H1 (cell line): ENCODE measurements around the gene IL12RB2. TPM values are rescaled to one million over a fixed set of nuclear protein-coding genes. Genes with fewer than 3 reads are reported as not detected.

Source experiments
- CTCF ChIA-PET: fragments of 300-600 bp; sonication (Branson Sonifier 250); formaldehyde crosslinking; loops from one replicate; lab custom pipeline; 2021; ENCODE audit not compliant: partially characterized antibody; lab: Charles Lee
- POLR2A ChIA-PET: fragments of 300-600 bp; sonication (Branson Sonifier 250); formaldehyde crosslinking; loops from one replicate; lab custom pipeline; 2021; ENCODE audit warnings: inconsistent platforms; ENCODE audit not compliant: partially characterized antibody; lab: Charles Lee
- DNase-seq, 2 experiments: peaks; one replicate each; pipeline versions ENCODE4 v3.0.0 to v3.0.0-alpha.2; 2010 to 2022; ENCODE audit warnings: low spot score in 2 of 2, low read depth in 1 of 2, mixed read lengths in 1 of 2
- FAIRE-seq: peaks from 2 replicates; lab custom pipeline; 2011; peaks lifted over from hg19 to GRCh38; lab: Jason Lieb, UNC
- H2AFZ ChIP-seq: 2 replicates; pipeline ENCODE4 v1.8.1; 2012; ENCODE audit warnings: low read length, inconsistent platforms
- H2AK5ac ChIP-seq: 2 replicates; pipeline ENCODE4 v1.6.1; 2013; ENCODE audit warnings: low read depth, low read length
- H2BK120ac ChIP-seq: replicated peaks from 2 replicates; pipeline ENCODE3; 2013; ENCODE audit warnings: low read depth, low read length, inconsistent platforms
- H2BK12ac ChIP-seq: 2 replicates; pipeline ENCODE4 v1.6.1; 2013; ENCODE audit warnings: low read depth, low read length
- H2BK15ac ChIP-seq: 2 replicates; pipeline ENCODE4 v1.6.1; 2013; ENCODE audit warnings: low read length
- H2BK20ac ChIP-seq: 2 replicates; pipeline ENCODE4 v1.6.1; 2013; ENCODE audit warnings: low read length
- H2BK5ac ChIP-seq: 2 replicates; pipeline ENCODE4 v1.6.1; 2013; ENCODE audit warnings: low read depth, low read length
- H3K14ac ChIP-seq: 2 replicates; pipeline ENCODE4 v1.6.1; 2013; ENCODE audit warnings: inconsistent platforms; ENCODE audit not compliant: insufficient read length
- H3K18ac ChIP-seq: 2 replicates; pipeline ENCODE4 v1.6.1; 2013; ENCODE audit warnings: low read length; ENCODE audit errors: extremely low read depth
- H3K23ac ChIP-seq: 2 replicates; pipeline ENCODE4 v1.6.1; 2013; ENCODE audit warnings: inconsistent platforms; ENCODE audit not compliant: insufficient read length
- H3K23me2 ChIP-seq: 2 replicates; pipeline ENCODE4 v1.6.1; 2013; ENCODE audit warnings: low read depth, low read length
- H3K27ac ChIP-seq: 2 replicates; pipeline ENCODE4 v1.6.1; 2011; ENCODE audit warnings: low read depth, low read length, inconsistent platforms
- H3K27me3 ChIP-seq, 4 experiments: replicated peaks in 1 of 4; 1 replicate in 1 of 4; 2 replicates in 3 of 4; pipeline versions ENCODE4 v1.6.1 to v1.8.1; 2011 to 2013; ENCODE audit warnings: low read length in 3 of 4, mild to moderate bottlenecking in 3 of 4, inconsistent platforms in 2 of 4, mixed read lengths in 2 of 4, moderate library complexity in 1 of 4; ENCODE audit not compliant: control insufficient read depth in 3 of 4, insufficient read depth in 3 of 4; ENCODE audit errors: extremely low read depth in 1 of 4
- H3K36me3 ChIP-seq, 4 experiments: 2 replicates each; pipeline versions ENCODE4 v1.6.1 to v1.8.1; 2011 to 2013; ENCODE audit warnings: mild to moderate bottlenecking in 4 of 4, low read length in 3 of 4, moderate library complexity in 2 of 4, control low read depth in 1 of 4, inconsistent platforms in 1 of 4; ENCODE audit not compliant: insufficient read depth in 4 of 4, control insufficient read depth in 2 of 4
- H3K4ac ChIP-seq: replicated peaks from 2 replicates; pipeline ENCODE3; 2013; ENCODE audit warnings: low read length, low read depth, mixed read lengths, inconsistent platforms; ENCODE audit not compliant: insufficient read length
- H3K4me1 ChIP-seq, 4 experiments: replicated peaks in 1 of 4; 1 replicate in 1 of 4; 2 replicates in 3 of 4; pipeline versions ENCODE4 v1.6.1 to v1.8.1; 2011 to 2013; ENCODE audit warnings: low read length in 3 of 4, inconsistent platforms in 2 of 4, mixed read lengths in 1 of 4; ENCODE audit not compliant: insufficient read depth in 4 of 4, control insufficient read depth in 3 of 4
- H3K4me2 ChIP-seq, 2 experiments: 2 replicates each; pipeline versions ENCODE4 v1.6.1 to v1.8.1; 2011 to 2013; ENCODE audit warnings: low read depth in 2 of 2, low read length in 2 of 2, control low read depth in 1 of 2, inconsistent platforms in 1 of 2, mild to moderate bottlenecking in 1 of 2; ENCODE audit not compliant: insufficient read depth in 1 of 2
- H3K4me3 ChIP-seq, 4 experiments: fragments of 200-600, 300-600 bp in 1 of 4; sonication (generic), shearing (Covaris generic), sonication (Bioruptor Twin) in 1 of 4; 2 replicates each; pipeline versions ENCODE4 v1.5.1 to v1.8.1; 2011 to 2016; ENCODE audit warnings: low read length in 4 of 4, low read depth in 3 of 4, control low read depth in 2 of 4, inconsistent platforms in 2 of 4, mild to moderate bottlenecking in 2 of 4, mixed read lengths in 1 of 4, moderate library complexity in 1 of 4; ENCODE audit not compliant: insufficient read depth in 2 of 4; ENCODE audit errors: extremely low read depth in 1 of 4
- H3K56ac ChIP-seq: replicated peaks from 2 replicates; pipeline ENCODE3; 2013; ENCODE audit warnings: low read depth, mild to moderate bottlenecking, mixed read lengths, low read length, inconsistent platforms; ENCODE audit not compliant: insufficient read length
- H3K79me1 ChIP-seq: 2 replicates; pipeline ENCODE4 v1.6.1; 2013; ENCODE audit warnings: low read depth, low read length, control low read depth
- H3K79me2 ChIP-seq, 2 experiments: 2 replicates each; pipeline versions ENCODE4 v1.6.1 to v1.8.1; 2012 to 2013; ENCODE audit warnings: low read length in 2 of 2, mild to moderate bottlenecking in 2 of 2, inconsistent platforms in 1 of 2; ENCODE audit not compliant: insufficient read depth in 2 of 2, control insufficient read depth in 1 of 2
- H3K9ac ChIP-seq, 4 experiments: replicated peaks in 1 of 4; 1 replicate in 1 of 4; 2 replicates in 3 of 4; pipeline versions ENCODE4 v1.6.1 to v1.8.1; 2011 to 2013; ENCODE audit warnings: low read depth in 3 of 4, low read length in 3 of 4, control low read depth in 2 of 4, mild to moderate bottlenecking in 2 of 4, moderate library complexity in 2 of 4, inconsistent platforms in 1 of 4; ENCODE audit errors: extremely low read depth in 1 of 4
- H3K9me3 ChIP-seq, 2 experiments: 2 replicates each; pipeline versions ENCODE4 v1.6.1 to v1.8.1; 2012 to 2013; ENCODE audit warnings: mild to moderate bottlenecking in 2 of 2, moderate library complexity in 2 of 2, control low read depth in 1 of 2, inconsistent platforms in 1 of 2, low read depth in 1 of 2, low read length in 1 of 2, mixed read lengths in 1 of 2; ENCODE audit not compliant: insufficient read depth in 2 of 2
- H4K20me1 ChIP-seq, 2 experiments: replicated peaks in 1 of 2; 2 replicates each; pipeline versions ENCODE3 to v1.8.1; 2011 to 2013; ENCODE audit warnings: inconsistent platforms in 2 of 2, low read length in 2 of 2, mild to moderate bottlenecking in 1 of 2; ENCODE audit not compliant: insufficient read depth in 2 of 2, control insufficient read depth in 1 of 2
- H4K5ac ChIP-seq: 2 replicates; pipeline ENCODE4 v1.6.1; 2013; ENCODE audit warnings: low read length, low read depth, mixed read lengths, inconsistent platforms; ENCODE audit not compliant: insufficient read length
- H4K8ac ChIP-seq: 2 replicates; pipeline ENCODE4 v1.8.0; 2013; ENCODE audit warnings: mild to moderate bottlenecking, moderate library complexity, low read length, inconsistent platforms; ENCODE audit not compliant: insufficient read depth; ENCODE audit errors: extremely low read depth
- H4K91ac ChIP-seq: replicated peaks from 2 replicates; pipeline ENCODE3; 2013; ENCODE audit warnings: low read length, mixed read lengths, inconsistent platforms; ENCODE audit not compliant: insufficient read length
- BACH1 ChIP-seq: IDR thresholded peaks from 2 replicates; pipeline ENCODE4 v1.6.1; 2012; ENCODE audit warnings: low read length, improper control_type of control experiment
- CBX5 ChIP-seq: fragments of 300-800, 300-1000 bp; sonication (generic); IDR thresholded peaks from 2 replicates; pipeline ENCODE4 v1.7.1; 2016; ENCODE audit warnings: antibody characterized with exemption, low read length, low read depth
- CEBPB ChIP-seq: IDR thresholded peaks from 2 replicates; pipeline ENCODE4 v1.6.1; 2012; ENCODE audit warnings: low read depth, low read length
- CHD2 ChIP-seq: IDR thresholded peaks from 2 replicates; pipeline ENCODE4 v1.6.1; 2012; ENCODE audit warnings: low read length, improper control_type of control experiment
- EP300 ChIP-seq, 2 experiments: IDR thresholded peaks; 1 replicate in 1 of 2; 2 replicates in 1 of 2; pipeline ENCODE4 v1.6.1; 2011 to 2012; ENCODE audit warnings: low read depth in 2 of 2, low read length in 2 of 2, mild to moderate bottlenecking in 2 of 2, borderline replicate concordance in 1 of 2, inconsistent platforms in 1 of 2, moderate library complexity in 1 of 2
- PHF8 ChIP-seq: fragments of 200-600 bp; sonication (generic); conservative IDR thresholded peaks from 2 replicates; pipeline ENCODE4 v1.7.1; 2012; ENCODE audit warnings: low read depth, mild to moderate bottlenecking, inconsistent platforms, low read length, moderate library complexity
- RXRA ChIP-seq: IDR thresholded peaks from 2 replicates; pipeline ENCODE4 v1.6.1; 2011; ENCODE audit warnings: low read depth, mild to moderate bottlenecking, low read length, moderate library complexity; ENCODE audit not compliant: insufficient read depth
- WGBS, 2 experiments: shearing (Covaris generic) in 1 of 2; methylation state at CpG; one replicate each; pipeline versions ENCODE4 v1.1.6 to v1.1.7; 2013 to 2015; ENCODE audit warnings: low lambda C conversion rate in 2 of 2, mixed read lengths in 2 of 2, inconsistent platforms in 1 of 2, low coverage in 1 of 2, missing lambda C conversion rate in 1 of 2; ENCODE audit not compliant: insufficient replicate concordance in 2 of 2, insufficient coverage in 1 of 2, insufficient read length in 1 of 2; ENCODE audit errors: extremely low coverage in 1 of 2, missing lambda C conversion rate in 1 of 2; 5-methylcytosine and 5-hydroxymethylcytosine counted together
- polyA plus RNA-seq, 7 experiments: library from polyadenylated mRNA; depleted of rRNA in 3 of 7; stranded (reverse) in 5 of 7; unstranded in 2 of 7; fragments of >200 nt in 5 of 7; fragments of 200-250 nt in 2 of 7; gene quantifications; 1 replicate in 5 of 7; 2 replicates in 1 of 7; 4 replicates in 1 of 7; pipeline versions ENCODE4 v1.2.1 to v1.2.3, GENCODE V29; 2011 to 2013; ENCODE audit warnings: missing spikeins in 2 of 7, mixed read lengths in 2 of 7
- total RNA-seq: library from RNA; stranded (reverse); fragmentation: NEBNext Ultra II Directional; extraction: Animal tissue kit (Norgen Biotek cat#: 25700); gene quantifications from 2 replicates; pipeline ENCODE4 v1.2.1, GENCODE V29; 2021
- TF ChIP-seq, protein P1 (sequence below), 3 experiments: IDR thresholded peaks; 1 replicate in 2 of 3; 2 replicates in 1 of 3; pipeline versions ENCODE4 v1.5.1 to v1.6.1; 2011; ENCODE audit warnings: low read length in 3 of 3, mild to moderate bottlenecking in 3 of 3, inconsistent platforms in 2 of 3, low read depth in 1 of 3, moderate library complexity in 1 of 3; ENCODE audit not compliant: insufficient read depth in 1 of 3; ENCODE audit errors: control extremely low read depth in 1 of 3

IL12RB2 gene
- total and polyA plus RNA-seq, 2 of the 8 experiments (the other 6 are each of a cell fraction or from before 2014, with no cell fraction given), result 1.4 TPM

DNA sequence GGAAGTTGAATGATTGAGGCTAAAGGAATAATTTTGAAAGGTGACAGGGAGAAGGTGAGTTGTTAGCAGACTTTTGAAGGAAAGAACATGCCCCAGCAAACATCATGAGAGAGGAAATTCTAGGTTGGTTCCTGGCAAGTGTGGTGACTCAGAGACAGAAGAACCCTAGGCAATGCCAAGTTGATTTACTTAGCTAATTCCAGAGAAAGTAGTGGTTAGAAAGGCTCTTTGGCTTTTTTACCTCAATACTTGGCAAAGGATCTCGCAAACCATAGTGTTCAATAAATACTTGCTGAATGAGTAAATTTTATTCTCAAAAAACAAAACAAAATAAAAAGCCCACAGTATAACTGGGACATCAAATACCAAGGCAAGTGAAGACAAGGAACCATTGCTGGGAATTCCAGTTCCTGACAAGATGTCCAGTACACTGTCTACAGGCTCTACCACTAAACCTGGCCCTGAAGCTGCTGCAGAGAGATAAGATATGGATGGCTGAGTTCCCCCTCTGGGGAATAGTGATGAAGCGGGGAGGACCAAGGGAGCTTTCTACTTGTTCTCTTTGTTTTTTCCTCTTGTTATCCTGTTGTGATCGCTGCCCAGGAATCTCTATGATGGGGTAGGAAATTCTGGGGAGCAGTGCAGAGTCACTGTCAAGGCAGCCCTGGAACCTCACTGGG is 48.2 kb downstream of the IL12RB2 start:
- no peak for FAIRE-seq
- no peak overlapping the region for H3K4me2 ChIP-seq
- H4K5ac ChIP-seq, result no peak overlapping the region
- H3K4me1 ChIP-seq, result no peaks in the 10 kb centered on the region; a peak in 1 of 7 replicates
- H4K20me1 ChIP-seq, result no peaks in the 10 kb centered on the region
- H3K56ac ChIP-seq, result no peak overlapping the region
- no peaks in the 10 kb centered on the region for H3K9me3 ChIP-seq
- H3K4me3 ChIP-seq, result no peak overlapping the region
- no peak overlapping the region for H4K91ac ChIP-seq
- H3K36me3 ChIP-seq, result no peaks in the 10 kb centered on the region
- H3K23ac ChIP-seq, result no peak overlapping the region
- H3K23me2 ChIP-seq, result no peaks in the 10 kb centered on the region
- H3K18ac ChIP-seq, result no peak overlapping the region
- no peak overlapping the region for H2BK120ac ChIP-seq
- WGBS, 2 experiments, result 79% methylated on average over 3 of the region's 3 CpGs; no CpG with 5 or more reads in 1 of the 2 experiments
- H2BK15ac ChIP-seq, result no peak overlapping the region
- H3K79me2 ChIP-seq, result no peaks in the 10 kb centered on the region
- H3K9ac ChIP-seq, result no peak overlapping the region
- POLR2A ChIA-PET, result interaction anchor here (0.8 to 1.3 kb wide), 7 partner anchors 9 to 75 kb away, joined by 3 to 4 read pairs (median 3); partner anchors contain the start of gene SERBP1
- no peaks in the 10 kb centered on the region for H3K79me1 ChIP-seq
- no peak overlapping the region for H2AFZ ChIP-seq
- H2BK20ac ChIP-seq, result no peak overlapping the region
- H3K14ac ChIP-seq, result no peak overlapping the region
- no peak overlapping the region for H2BK5ac ChIP-seq
- no peak overlapping the region for H4K8ac ChIP-seq
- no peak overlapping the region for H2AK5ac ChIP-seq
- CTCF ChIA-PET, result interaction anchor here (1.1 to 5.3 kb wide), 7 partner anchors 9 to 144 kb away, joined by 3 to 38 read pairs (median 5); no protein-coding TSS in a partner anchor
- no peaks in the 10 kb centered on the region for H3K27me3 ChIP-seq
- H2BK12ac ChIP-seq, result no peak overlapping the region
- DNase-seq, result no peak
- no peak overlapping the region for H3K27ac ChIP-seq
- H3K4ac ChIP-seq, result no peak overlapping the region
- TF ChIP-seq PHF8 (no peak), BACH1 (no peak), CHD2 (no peak), EP300 (IDR thresholded peaks at IDR 0.05; ENCODE audit: borderline replicate concordance in 1 of 2, low read depth in 2 of 2, low read length in 2 of 2) (no peak), CBX5 (no peak), CEBPB (no peak), RXRA (no peak)
- TF ChIP-seq, protein P1, sequence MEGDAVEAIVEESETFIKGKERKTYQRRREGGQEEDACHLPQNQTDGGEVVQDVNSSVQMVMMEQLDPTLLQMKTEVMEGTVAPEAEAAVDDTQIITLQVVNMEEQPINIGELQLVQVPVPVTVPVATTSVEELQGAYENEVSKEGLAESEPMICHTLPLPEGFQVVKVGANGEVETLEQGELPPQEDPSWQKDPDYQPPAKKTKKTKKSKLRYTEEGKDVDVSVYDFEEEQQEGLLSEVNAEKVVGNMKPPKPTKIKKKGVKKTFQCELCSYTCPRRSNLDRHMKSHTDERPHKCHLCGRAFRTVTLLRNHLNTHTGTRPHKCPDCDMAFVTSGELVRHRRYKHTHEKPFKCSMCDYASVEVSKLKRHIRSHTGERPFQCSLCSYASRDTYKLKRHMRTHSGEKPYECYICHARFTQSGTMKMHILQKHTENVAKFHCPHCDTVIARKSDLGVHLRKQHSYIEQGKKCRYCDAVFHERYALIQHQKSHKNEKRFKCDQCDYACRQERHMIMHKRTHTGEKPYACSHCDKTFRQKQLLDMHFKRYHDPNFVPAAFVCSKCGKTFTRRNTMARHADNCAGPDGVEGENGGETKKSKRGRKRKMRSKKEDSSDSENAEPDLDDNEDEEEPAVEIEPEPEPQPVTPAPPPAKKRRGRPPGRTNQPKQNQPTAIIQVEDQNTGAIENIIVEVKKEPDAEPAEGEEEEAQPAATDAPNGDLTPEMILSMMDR (IDR thresholded peaks at IDR 0.05; ENCODE audit: control extremely low read depth in 1 of 3, insufficient read depth in 1 of 3, low read depth in 1 of 3, low read length in 3 of 3), result no peak
